HFFc6 (cell line): ENCODE measurements around the gene EMILIN2. TPM values are rescaled to one million over a fixed set of nuclear protein-coding genes. Genes with fewer than 3 reads are reported as not detected.
A peak's percentile ranks its signal among the peaks of the same experiment; 100 is the strongest.

Experiments used
- DNase-seq: peaks from one replicate; pipeline ENCODE4 v3.0.0-alpha.2; 2018
- H3K27ac Mint-ChIP-seq: 2 replicates; pipeline ENCODE4 v1.8.0; 2020; ENCODE audit warnings: mild to moderate bottlenecking, mixed read lengths
- H3K27me3 Mint-ChIP-seq: 2 replicates; pipeline ENCODE4 v1.8.0; 2021; ENCODE audit warnings: mild to moderate bottlenecking, moderate library complexity, mixed read lengths; ENCODE audit not compliant: insufficient read depth
- H3K36me3 Mint-ChIP-seq: 2 replicates; pipeline ENCODE4 v1.8.0; 2021; ENCODE audit warnings: low read depth, mixed read lengths
- H3K4me1 Mint-ChIP-seq: 2 replicates; pipeline ENCODE4 v1.8.0; 2020; ENCODE audit warnings: low read depth, mixed read lengths
- H3K4me3 Mint-ChIP-seq: 2 replicates; pipeline ENCODE4 v1.8.0; 2020; ENCODE audit warnings: mild to moderate bottlenecking, moderate library complexity, mixed read lengths
- H3K9me3 Mint-ChIP-seq: 2 replicates; pipeline ENCODE4 v1.8.0; 2020; ENCODE audit warnings: mild to moderate bottlenecking, mixed read lengths
- total RNA-seq, 6 experiments: library from RNA; stranded (reverse); fragmentation: NEBNext Ultra II Directional; extraction: Animal tissue kit (Norgen Biotek cat#: 25700); gene quantifications; 2 replicates in 1 of 6; 3 replicates in 5 of 6; pipeline ENCODE4 v1.2.3, GENCODE V29; 2021
- TF ChIP-seq, protein P1 (sequence below): fragments of 200-600 bp; sonication (generic); IDR thresholded peaks from 2 replicates; pipeline ENCODE4 v1.5.0; 2021; ENCODE audit warnings: antibody characterized with exemption, mild to moderate bottlenecking

The EMILIN2 gene
- total RNA-seq, 6 experiments from 2014 or later: 5.9 to 10.6 (median 8.2) TPM

- Mint-ChIP-seq H3K27me3 (no peaks in the 10 kb centered on the region), H3K36me3 (peaks cover 10% of the 10 kb centered on the region), H3K27ac (no peak overlapping the region), H3K4me3 (no peak overlapping the region), H3K4me1 (no peaks in the 10 kb centered on the region), H3K9me3 (no peaks in the 10 kb centered on the region)
- DNase-seq: peak; percentile 28
- TF ChIP-seq, protein P1, sequence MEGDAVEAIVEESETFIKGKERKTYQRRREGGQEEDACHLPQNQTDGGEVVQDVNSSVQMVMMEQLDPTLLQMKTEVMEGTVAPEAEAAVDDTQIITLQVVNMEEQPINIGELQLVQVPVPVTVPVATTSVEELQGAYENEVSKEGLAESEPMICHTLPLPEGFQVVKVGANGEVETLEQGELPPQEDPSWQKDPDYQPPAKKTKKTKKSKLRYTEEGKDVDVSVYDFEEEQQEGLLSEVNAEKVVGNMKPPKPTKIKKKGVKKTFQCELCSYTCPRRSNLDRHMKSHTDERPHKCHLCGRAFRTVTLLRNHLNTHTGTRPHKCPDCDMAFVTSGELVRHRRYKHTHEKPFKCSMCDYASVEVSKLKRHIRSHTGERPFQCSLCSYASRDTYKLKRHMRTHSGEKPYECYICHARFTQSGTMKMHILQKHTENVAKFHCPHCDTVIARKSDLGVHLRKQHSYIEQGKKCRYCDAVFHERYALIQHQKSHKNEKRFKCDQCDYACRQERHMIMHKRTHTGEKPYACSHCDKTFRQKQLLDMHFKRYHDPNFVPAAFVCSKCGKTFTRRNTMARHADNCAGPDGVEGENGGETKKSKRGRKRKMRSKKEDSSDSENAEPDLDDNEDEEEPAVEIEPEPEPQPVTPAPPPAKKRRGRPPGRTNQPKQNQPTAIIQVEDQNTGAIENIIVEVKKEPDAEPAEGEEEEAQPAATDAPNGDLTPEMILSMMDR: peak; percentile 75
Observed at GRCh38 chr18:2948038-2948437, 101.2 kb downstream of the EMILIN2 start.

DNA sequence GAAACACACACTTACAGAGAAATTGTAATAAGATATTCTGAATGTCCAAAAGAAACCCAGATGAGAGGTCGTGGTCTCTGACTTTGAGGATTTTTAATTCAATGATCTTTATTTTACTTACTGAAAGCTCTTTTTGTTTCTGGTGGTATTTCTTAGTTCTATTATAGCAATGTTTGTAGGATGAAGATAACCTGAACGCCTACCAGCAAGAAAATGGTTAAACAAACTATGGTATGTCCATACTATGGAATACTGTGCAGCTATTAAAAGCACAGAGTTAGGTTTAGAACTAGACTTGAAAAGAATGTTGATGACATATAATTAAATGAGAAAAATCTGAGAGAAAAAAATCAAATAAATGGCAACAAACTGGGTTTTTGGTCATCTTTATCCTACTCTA is 105.8 kb downstream of the EMILIN2 start:
- TF ChIP-seq, protein P1: no peak
- peaks cover 14% of the 10 kb centered on the region for H3K4me1 Mint-ChIP-seq
- no peak for DNase-seq
- H3K36me3 Mint-ChIP-seq: peaks cover 15% of the 10 kb centered on the region
- H3K4me3 Mint-ChIP-seq: no peak overlapping the region
- no peaks in the 10 kb centered on the region for H3K27me3 Mint-ChIP-seq
- H3K9me3 Mint-ChIP-seq: no peaks in the 10 kb centered on the region
- H3K27ac Mint-ChIP-seq: no peak overlapping the region; the same call in 1 of the 2 replicates

DNA sequence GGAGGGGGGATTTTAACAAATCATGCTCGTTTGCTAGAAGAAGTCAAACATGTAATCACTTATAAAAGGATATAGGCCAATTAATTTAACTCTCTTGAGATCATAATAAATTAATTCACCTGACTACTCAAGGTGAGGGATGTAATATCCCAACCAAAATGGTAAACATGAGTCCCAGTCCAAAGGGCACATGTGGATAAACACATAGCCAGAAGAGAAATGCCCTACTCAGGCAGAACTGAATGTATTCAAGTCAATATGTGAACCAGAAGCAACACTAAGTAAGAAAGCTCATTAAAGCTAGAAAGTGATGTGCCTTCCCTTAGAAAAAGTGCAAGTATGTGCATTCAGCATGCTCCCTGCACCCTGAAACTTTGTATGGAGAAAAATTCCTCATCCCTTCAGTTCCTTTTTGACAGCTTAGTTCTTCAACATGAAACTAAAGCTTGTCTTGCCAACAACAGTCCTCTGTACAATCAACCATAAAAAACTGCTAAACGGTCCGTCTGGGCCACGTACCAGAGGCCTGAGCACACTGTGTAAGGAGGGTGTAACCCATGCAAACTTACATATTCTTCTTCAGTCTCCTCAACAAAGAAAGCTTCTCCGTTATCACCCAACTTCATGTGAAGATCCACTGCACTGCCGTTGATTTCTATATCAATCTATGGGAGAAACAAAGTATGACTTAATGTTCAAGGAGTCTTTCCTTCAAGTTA is 107.3 kb downstream of the EMILIN2 start:
- TF ChIP-seq, protein P1: no peak
- H3K36me3 Mint-ChIP-seq: peaks cover 15% of the 10 kb centered on the region
- no peaks in the 10 kb centered on the region for H3K27me3 Mint-ChIP-seq
- H3K27ac Mint-ChIP-seq: no peak overlapping the region; the same call in 1 of the 2 replicates
- H3K4me3 Mint-ChIP-seq: no peak overlapping the region
- DNase-seq: no peak
- peaks cover 19% of the 10 kb centered on the region for H3K4me1 Mint-ChIP-seq
- H3K9me3 Mint-ChIP-seq: no peaks in the 10 kb centered on the region

DNA sequence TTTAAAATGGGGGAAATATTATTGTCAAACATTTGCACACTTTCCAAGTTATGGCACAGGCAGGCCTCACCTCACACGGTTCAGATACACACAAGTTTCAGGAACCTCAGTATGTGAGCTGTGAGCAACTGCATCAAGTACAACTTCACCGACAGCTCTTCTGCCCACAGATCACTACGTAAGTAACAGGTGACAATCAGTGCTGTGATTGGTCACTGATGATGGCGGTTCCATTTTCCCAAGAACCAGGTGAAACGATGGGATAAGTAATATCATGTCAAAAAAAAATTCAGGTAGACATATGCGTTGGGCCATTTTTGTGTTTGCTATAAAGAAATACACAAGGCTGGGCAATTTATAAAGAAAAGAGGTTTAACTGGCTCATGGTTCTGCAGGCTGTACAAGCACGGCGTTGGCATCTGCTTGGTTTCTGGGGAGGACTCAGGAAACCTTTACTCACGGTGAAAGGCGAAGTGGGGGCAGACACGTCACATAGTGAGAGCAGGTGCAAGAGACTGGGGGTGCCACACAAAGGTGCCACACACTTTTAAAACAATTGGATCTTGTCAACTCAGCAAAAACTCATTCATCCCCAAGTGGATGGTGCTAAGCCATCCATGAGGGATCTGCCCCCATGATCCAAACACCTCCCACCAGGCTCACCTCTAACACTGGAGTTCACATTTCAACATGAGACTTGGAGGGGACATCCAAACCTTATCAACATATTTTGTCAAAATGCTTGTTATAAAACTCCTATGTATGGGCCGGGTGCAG is 108.3 kb downstream of the EMILIN2 start:
- DNase-seq: no peak
- H3K27ac Mint-ChIP-seq: no peak overlapping the region; the same call in 1 of the 2 replicates
- peaks cover 15% of the 10 kb centered on the region for H3K36me3 Mint-ChIP-seq
- no peaks in the 10 kb centered on the region for H3K9me3 Mint-ChIP-seq
- TF ChIP-seq, protein P1: no peak
- peaks cover 19% of the 10 kb centered on the region for H3K4me1 Mint-ChIP-seq
- H3K4me3 Mint-ChIP-seq: no peak overlapping the region
- no peaks in the 10 kb centered on the region for H3K27me3 Mint-ChIP-seq

- H3K36me3 Mint-ChIP-seq: peaks cover 15% of the 10 kb centered on the region
- peaks cover 28% of the 10 kb centered on the region for H3K4me1 Mint-ChIP-seq
- peak overlapping the region; percentile 60; the same call in 1 of the 2 replicates for H3K4me3 Mint-ChIP-seq
- H3K9me3 Mint-ChIP-seq: no peaks in the 10 kb centered on the region
- no peaks in the 10 kb centered on the region; the same call in 1 of the 2 replicates for H3K27me3 Mint-ChIP-seq
- TF ChIP-seq, protein P1: no peak
- H3K27ac Mint-ChIP-seq: peak overlapping the region; percentile 88
- no peak for DNase-seq
Observed at GRCh38 chr18:2956056-2956455, 109.2 kb downstream of the EMILIN2 start.
